Measurements from ENCODE around the gene GPR137C.

The GPR137C gene

DNA sequence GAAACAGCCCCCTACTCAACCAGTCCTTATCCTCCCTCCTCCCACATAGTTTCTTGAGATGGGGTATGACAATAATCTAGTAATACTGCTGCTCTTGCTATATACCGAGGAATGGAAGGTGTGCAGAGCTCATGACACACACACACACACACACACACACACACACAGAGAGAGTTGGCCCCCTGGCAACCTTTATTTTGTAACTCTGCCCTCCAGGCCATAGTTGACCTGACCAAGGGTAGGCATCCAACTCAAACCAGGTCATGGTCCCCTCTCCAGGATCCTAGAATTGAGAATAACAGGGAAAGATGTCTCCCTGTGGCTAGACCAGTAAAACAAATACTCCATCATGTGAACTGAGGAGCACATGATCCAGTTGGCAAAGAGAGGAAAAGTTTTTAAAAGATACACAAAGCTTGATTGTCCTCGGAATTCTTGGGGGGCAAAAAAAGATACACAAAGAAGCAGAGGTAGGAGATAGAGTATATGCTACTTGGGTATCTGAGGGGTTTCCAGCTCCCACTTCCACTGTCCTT, 131.4 kb downstream of the GPR137C start:
- no peak for DNase-seq (ENCODE audit: low read depth, low spot score)

DNA sequence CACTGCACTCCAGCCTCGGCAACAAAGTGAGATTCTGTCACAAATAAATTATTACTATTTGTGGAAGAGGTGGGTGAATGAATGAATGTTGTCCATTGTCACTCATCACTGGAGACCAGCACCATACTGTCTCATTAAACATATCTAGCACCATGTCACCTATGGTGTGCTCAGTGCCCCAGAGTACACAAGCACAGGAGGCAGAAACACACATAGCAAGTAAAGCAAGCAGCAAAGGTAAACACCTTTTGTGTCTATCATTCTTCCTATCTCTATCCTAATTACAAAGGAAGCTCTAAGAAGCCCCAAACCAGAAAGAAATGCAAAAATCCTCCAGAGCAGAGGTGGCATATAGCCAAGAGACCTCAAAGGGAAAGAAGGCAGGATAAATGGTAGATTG, 133.5 kb downstream of the GPR137C start:
- no peak for DNase-seq (ENCODE audit: low read depth, low spot score)

Data from brain pericyte (primary cell).